Middle frontal gyrus (tissue), 1 donor: ENCODE measurements around the gene RBM8A.
A peak's percentile ranks its signal among the peaks of the same experiment; 100 is the strongest.

ENCODE experiments used
- DNase-seq: peaks from one replicate; pipeline ENCODE4 v3.0.0-alpha.2; 2015; ENCODE audit warnings: low spot score; ENCODE audit errors: extremely low spot score

RBM8A gene

GRCh38 chr1:145918144-145918991 lies 8.9 kb downstream of the RBM8A start, which contains the start of gene PEX11B:
PEX11B (minus strand) TSS chr1:145918717; CDS start chr1:145918688, 29 bp downstream.
- peak; percentile 86 for DNase-seq

GRCh38 chr1:145917595-145917994 lies 9.7 kb downstream of the RBM8A start:
- no peak for DNase-seq

GRCh38 chr1:145916745-145917144 lies 10.5 kb downstream of the RBM8A start:
- DNase-seq = no peak

- no peak for DNase-seq
These were observed 15.1 kb downstream of the RBM8A start for GRCh38 chr1:145912128-145912641.

GRCh38 chr1:145908653-145909052 lies 18.6 kb downstream of the RBM8A start:
- DNase-seq = no peak

GRCh38 chr1:145906954-145907753 lies 20.1 kb downstream of the RBM8A start:
- no peak for DNase-seq

- no peak for DNase-seq
These were observed 25.8 kb downstream of the RBM8A start for GRCh38 chr1:145901312-145902021.

- no peak for DNase-seq
These were observed 28.5 kb downstream of the RBM8A start for GRCh38 chr1:145898756-145899155.

GRCh38 chr1:145897969-145898368 lies 29.3 kb downstream of the RBM8A start:
- no peak for DNase-seq

GRCh38 chr1:145895471-145895870 lies 31.8 kb downstream of the RBM8A start:
- DNase-seq = no peak

GRCh38 chr1:145893306-145894055 lies 33.8 kb downstream of the RBM8A start:
- no peak for DNase-seq

GRCh38 chr1:145892486-145893087 lies 34.7 kb downstream of the RBM8A start:
- DNase-seq = no peak

GRCh38 chr1:145891587-145892485 lies 35.4 kb downstream of the RBM8A start:
- DNase-seq = peak; percentile 83

GRCh38 chr1:145891143-145891542 lies 36.1 kb downstream of the RBM8A start:
- DNase-seq = no peak

GRCh38 chr1:145889722-145890121 lies 37.6 kb downstream of the RBM8A start:
- DNase-seq = no peak

- no peak for DNase-seq
These were observed 39.7 kb downstream of the RBM8A start for GRCh38 chr1:145887631-145888030.

GRCh38 chr1:145886816-145887215 lies 40.5 kb downstream of the RBM8A start:
- DNase-seq = no peak

- no peak for DNase-seq
These were observed 40.9 kb downstream of the RBM8A start for GRCh38 chr1:145886390-145886789.

- DNase-seq = peak; percentile 60
These were observed 41.5 kb downstream of the RBM8A start, which contains the start of gene ANKRD35 for GRCh38 chr1:145885738-145886287. ANKRD35 (minus strand) TSS chr1:145885866; CDS start chr1:145885758, 108 bp downstream.
